Activated CD8-positive, alpha-beta memory T cell treated with anti-CD3 and anti-CD28 coated beads, Interleukin-2, amount 50 U/mL, for 1 hour (primary cell): Measurements from ENCODE around the gene DSCAM.
"Not testable (repeated sequence)": the region's sequence is repeated elsewhere in the genome, so short reads cannot be mapped to it uniquely, and the experiment has no call there.

Source experiments
- DNase-seq: peaks from one replicate; pipeline ENCODE4 v3.0.0-alpha.2; 2020; ENCODE audit errors: extremely low read depth

The DSCAM gene

GRCh38 chr21:40320718-40321117, 526.2 kb downstream of the DSCAM start:
- DNase-seq, result not testable (repeated sequence)

- DNase-seq, result no peak
These were observed 528.6 kb downstream of the DSCAM start for GRCh38 chr21:40318371-40318770.

GRCh38 chr21:40316104-40316503, 530.9 kb downstream of the DSCAM start:
- DNase-seq, result no peak

GRCh38 chr21:40315626-40316025, 531.3 kb downstream of the DSCAM start:
- no peak for DNase-seq

GRCh38 chr21:40313260-40313659, 533.7 kb downstream of the DSCAM start:
- DNase-seq, result no peak

GRCh38 chr21:40300300-40300699, 546.7 kb downstream of the DSCAM start:
- no peak for DNase-seq

GRCh38 chr21:40299451-40299850, 547.5 kb downstream of the DSCAM start:
- no peak for DNase-seq

- DNase-seq, result no peak
These were observed 552.6 kb downstream of the DSCAM start for GRCh38 chr21:40294345-40294744.

GRCh38 chr21:40291560-40291959, 555.4 kb downstream of the DSCAM start:
- no peak for DNase-seq

- no peak for DNase-seq
These were observed 562.5 kb downstream of the DSCAM start for GRCh38 chr21:40284409-40284808.

- DNase-seq, result no peak
These were observed 563.8 kb downstream of the DSCAM start for GRCh38 chr21:40282912-40283886.

GRCh38 chr21:40278345-40278744, 568.6 kb downstream of the DSCAM start:
- DNase-seq, result no peak

- no peak for DNase-seq
These were observed 571.0 kb downstream of the DSCAM start for GRCh38 chr21:40276001-40276400.

- DNase-seq, result no peak
These were observed 574.9 kb downstream of the DSCAM start for GRCh38 chr21:40272037-40272436.

- DNase-seq, result no peak
These were observed 575.8 kb downstream of the DSCAM start for GRCh38 chr21:40271164-40271563.

GRCh38 chr21:40270047-40270446, 576.9 kb downstream of the DSCAM start:
- no peak for DNase-seq

- DNase-seq, result no peak
These were observed 577.7 kb downstream of the DSCAM start for GRCh38 chr21:40269239-40269638.

- not testable (repeated sequence) for DNase-seq
These were observed 588.5 kb downstream of the DSCAM start for GRCh38 chr21:40258456-40258855.

- DNase-seq, result no peak
These were observed 589.6 kb downstream of the DSCAM start for GRCh38 chr21:40257342-40257741.

- no peak for DNase-seq
These were observed 591.2 kb downstream of the DSCAM start for GRCh38 chr21:40255518-40256444.

- no peak for DNase-seq
These were observed 592.2 kb downstream of the DSCAM start for GRCh38 chr21:40254540-40255465.
